GM21825 (cell line): ENCODE data around the gene ATRIP.

Experiments
- ATAC-seq: cut with Tn5 transposase; IDR thresholded peaks from one replicate; pipeline ENCODE4 v1.9.1; 2021; ENCODE audit warnings: mild to moderate bottlenecking, moderate library complexity; ENCODE audit not compliant: unreplicated experiment

The ATRIP gene

GRCh38 chr3:48501196-48501595, 54.7 kb downstream of the ATRIP start:
- no peak for ATAC-seq

- no peak for ATAC-seq
Observed at GRCh38 chr3:48502121-48502520, 55.6 kb downstream of the ATRIP start.

- ATAC-seq: no peak
Observed at GRCh38 chr3:48502728-48503168, 56.2 kb downstream of the ATRIP start.

- ATAC-seq: no peak
Observed at GRCh38 chr3:48503401-48504050, 57.0 kb downstream of the ATRIP start.

- ATAC-seq: no peak
Observed at GRCh38 chr3:48504051-48504946, 57.8 kb downstream of the ATRIP start, which contains the start of gene SHISA5. TSS of gene SHISA5 (minus strand) at chr3:48504174. CDS start at chr3:48504094, 80 bp downstream.

GRCh38 chr3:48505146-48505545, 58.6 kb downstream of the ATRIP start:
- ATAC-seq: no peak

GRCh38 chr3:48505968-48506504, 59.5 kb downstream of the ATRIP start:
- no peak for ATAC-seq

- ATAC-seq: peak; percentile 53
Observed at GRCh38 chr3:48507256-48508061, 60.9 kb downstream of the ATRIP start.

- ATAC-seq: no peak
Observed at GRCh38 chr3:48511551-48511950, 65.0 kb downstream of the ATRIP start.

GRCh38 chr3:48514431-48515227, 68.1 kb downstream of the ATRIP start:
- ATAC-seq: no peak
